ENCODE results near the gene CROCC2. TPM values are rescaled to one million over a fixed set of nuclear protein-coding genes. Genes with fewer than 3 reads are reported as not detected.

Gene CROCC2
- total and polyA plus RNA-seq, 2 of the 13 experiments (the other 11 are each of a cell fraction or from before 2014, with no cell fraction given) = not detected

GRCh38 chr2:240913810-240914644 is 7.9 kb downstream of the CROCC2 start (continued):
- TF ChIP-seq MBNL3 (CRISPR knock-in tag; conservative IDR thresholded peaks at IDR 0.05) = no peak
- TF ChIP-seq ZBTB34 (CRISPR knock-in tag; IDR thresholded peaks at IDR 0.05) = no peak
- TF ChIP-seq ZBTB39 (CRISPR knock-in tag; IDR thresholded peaks at IDR 0.05) = 0 out of 2 replicates have a peak, but pooled peaks have one; percentile 42
- TF ChIP-seq GABPA (IDR thresholded peaks at IDR 0.05; ENCODE audit: low read depth, low read length) = no peak
- no peak for TF ChIP-seq GABPA (CRISPR knock-in tag; IDR thresholded peaks at IDR 0.05; ENCODE audit: low read depth)
- TF ChIP-seq, protein P1, sequence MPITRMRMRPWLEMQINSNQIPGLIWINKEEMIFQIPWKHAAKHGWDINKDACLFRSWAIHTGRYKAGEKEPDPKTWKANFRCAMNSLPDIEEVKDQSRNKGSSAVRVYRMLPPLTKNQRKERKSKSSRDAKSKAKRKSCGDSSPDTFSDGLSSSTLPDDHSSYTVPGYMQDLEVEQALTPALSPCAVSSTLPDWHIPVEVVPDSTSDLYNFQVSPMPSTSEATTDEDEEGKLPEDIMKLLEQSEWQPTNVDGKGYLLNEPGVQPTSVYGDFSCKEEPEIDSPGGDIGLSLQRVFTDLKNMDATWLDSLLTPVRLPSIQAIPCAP (CRISPR knock-in tag; IDR thresholded peaks at IDR 0.05; ENCODE audit: low read depth) = no peak
- TF ChIP-seq, protein P2, sequence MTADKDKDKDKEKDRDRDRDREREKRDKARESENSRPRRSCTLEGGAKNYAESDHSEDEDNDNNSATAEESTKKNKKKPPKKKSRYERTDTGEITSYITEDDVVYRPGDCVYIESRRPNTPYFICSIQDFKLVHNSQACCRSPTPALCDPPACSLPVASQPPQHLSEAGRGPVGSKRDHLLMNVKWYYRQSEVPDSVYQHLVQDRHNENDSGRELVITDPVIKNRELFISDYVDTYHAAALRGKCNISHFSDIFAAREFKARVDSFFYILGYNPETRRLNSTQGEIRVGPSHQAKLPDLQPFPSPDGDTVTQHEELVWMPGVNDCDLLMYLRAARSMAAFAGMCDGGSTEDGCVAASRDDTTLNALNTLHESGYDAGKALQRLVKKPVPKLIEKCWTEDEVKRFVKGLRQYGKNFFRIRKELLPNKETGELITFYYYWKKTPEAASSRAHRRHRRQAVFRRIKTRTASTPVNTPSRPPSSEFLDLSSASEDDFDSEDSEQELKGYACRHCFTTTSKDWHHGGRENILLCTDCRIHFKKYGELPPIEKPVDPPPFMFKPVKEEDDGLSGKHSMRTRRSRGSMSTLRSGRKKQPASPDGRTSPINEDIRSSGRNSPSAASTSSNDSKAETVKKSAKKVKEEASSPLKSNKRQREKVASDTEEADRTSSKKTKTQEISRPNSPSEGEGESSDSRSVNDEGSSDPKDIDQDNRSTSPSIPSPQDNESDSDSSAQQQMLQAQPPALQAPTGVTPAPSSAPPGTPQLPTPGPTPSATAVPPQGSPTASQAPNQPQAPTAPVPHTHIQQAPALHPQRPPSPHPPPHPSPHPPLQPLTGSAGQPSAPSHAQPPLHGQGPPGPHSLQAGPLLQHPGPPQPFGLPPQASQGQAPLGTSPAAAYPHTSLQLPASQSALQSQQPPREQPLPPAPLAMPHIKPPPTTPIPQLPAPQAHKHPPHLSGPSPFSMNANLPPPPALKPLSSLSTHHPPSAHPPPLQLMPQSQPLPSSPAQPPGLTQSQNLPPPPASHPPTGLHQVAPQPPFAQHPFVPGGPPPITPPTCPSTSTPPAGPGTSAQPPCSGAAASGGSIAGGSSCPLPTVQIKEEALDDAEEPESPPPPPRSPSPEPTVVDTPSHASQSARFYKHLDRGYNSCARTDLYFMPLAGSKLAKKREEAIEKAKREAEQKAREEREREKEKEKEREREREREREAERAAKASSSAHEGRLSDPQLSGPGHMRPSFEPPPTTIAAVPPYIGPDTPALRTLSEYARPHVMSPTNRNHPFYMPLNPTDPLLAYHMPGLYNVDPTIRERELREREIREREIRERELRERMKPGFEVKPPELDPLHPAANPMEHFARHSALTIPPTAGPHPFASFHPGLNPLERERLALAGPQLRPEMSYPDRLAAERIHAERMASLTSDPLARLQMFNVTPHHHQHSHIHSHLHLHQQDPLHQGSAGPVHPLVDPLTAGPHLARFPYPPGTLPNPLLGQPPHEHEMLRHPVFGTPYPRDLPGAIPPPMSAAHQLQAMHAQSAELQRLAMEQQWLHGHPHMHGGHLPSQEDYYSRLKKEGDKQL (CRISPR knock-in tag; IDR thresholded peaks at IDR 0.05; ENCODE audit: low read depth) = no peak
- TF ChIP-seq PHF21A (CRISPR knock-in tag; IDR thresholded peaks at IDR 0.05) = no peak
- no peak for TF ChIP-seq ATAD3A (CRISPR knock-in tag; IDR thresholded peaks at IDR 0.05)
- no peak for TF ChIP-seq NCOR1 (IDR thresholded peaks at IDR 0.05; ENCODE audit: borderline replicate concordance, low read length)
- no peak for TF ChIP-seq ZNF564 (CRISPR knock-in tag; IDR thresholded peaks at IDR 0.05)
- peak; percentile 90 for TF ChIP-seq RAD21 (CRISPR knock-in tag; IDR thresholded peaks at IDR 0.05)
- no peak; the same call in none of the 2 replicates for TF ChIP-seq EED (CRISPR knock-in tag; IDR thresholded peaks at IDR 0.05)
- TF ChIP-seq ZZZ3 (CRISPR knock-in tag; IDR thresholded peaks at IDR 0.05; ENCODE audit: borderline replicate concordance) = no peak

All from HepG2 (cell line).